Smooth muscle cell (in vitro differentiated cells): Measurements from ENCODE around the gene SCN1B. TPM values are rescaled to one million over a fixed set of nuclear protein-coding genes. Genes with fewer than 3 reads are reported as not detected.
A peak's percentile ranks its signal among the peaks of the same experiment; 100 is the strongest.

Experiments used
- DNase-seq: peaks from one replicate; lab custom pipeline; 2025; ENCODE audit not compliant: unreplicated experiment; lab: John Stamatoyannopoulos, UW
- H2AFZ ChIP-seq: fragments of 200-600 bp; sonication (generic); 2 replicates; pipeline ENCODE4 v1.6.0; 2016; ENCODE audit warnings: antibody characterized with exemption, low read depth, mild to moderate bottlenecking
- H3F3A ChIP-seq: fragments of 200-600 bp; sonication (generic); 2 replicates; pipeline ENCODE4 v1.6.0; 2017; ENCODE audit warnings: antibody characterized with exemption, low read depth
- H3K27ac ChIP-seq: fragments of 200-600 bp; sonication (generic); 2 replicates; pipeline ENCODE4 v1.5.1; 2016; ENCODE audit warnings: low read depth, mild to moderate bottlenecking
- H3K27me3 ChIP-seq: fragments of 200-600 bp; sonication (generic); 2 replicates; pipeline ENCODE4 v1.6.1; 2016; ENCODE audit warnings: low read depth, mild to moderate bottlenecking
- H3K36me3 ChIP-seq: fragments of 200-600 bp; sonication (generic); 2 replicates; pipeline ENCODE4 v1.5.1; 2016; ENCODE audit warnings: low read depth
- H3K4me1 ChIP-seq: fragments of 200-600 bp; sonication (generic); 2 replicates; pipeline ENCODE4 v1.5.1; 2016; ENCODE audit warnings: low read depth
- H3K4me2 ChIP-seq: fragments of 200-600 bp; sonication (generic); 2 replicates; pipeline ENCODE4 v1.6.0; 2016; ENCODE audit warnings: mild to moderate bottlenecking
- H3K4me3 ChIP-seq: fragments of 200-600 bp; sonication (generic); 2 replicates; pipeline ENCODE4 v1.5.1; 2016; ENCODE audit warnings: mild to moderate bottlenecking
- H3K79me2 ChIP-seq: fragments of 200-600 bp; sonication (generic); 2 replicates; pipeline ENCODE4 v1.6.0; 2016; ENCODE audit warnings: low read depth, mild to moderate bottlenecking
- H3K9ac ChIP-seq: fragments of 200-600 bp; sonication (generic); 2 replicates; pipeline ENCODE4 v1.6.0; 2016; ENCODE audit warnings: low read depth
- H3K9me3 ChIP-seq: fragments of 200-600 bp; sonication (generic); replicated peaks from 2 replicates; pipeline ENCODE4 v1.5.1; 2016; ENCODE audit warnings: low read depth
- H4K20me1 ChIP-seq: fragments of 200-600 bp; sonication (generic); 2 replicates; pipeline ENCODE4 v1.6.0; 2016; ENCODE audit warnings: low read depth
- CTCF ChIP-seq: fragments of 200-600 bp; sonication (generic); IDR thresholded peaks from 2 replicates; pipeline ENCODE4 v1.5.1; 2017; ENCODE audit warnings: borderline replicate concordance, mild to moderate bottlenecking, antibody characterized with exemption; ENCODE audit not compliant: insufficient read depth, poor library complexity, severe bottlenecking
- WGBS: methylation state at CpG from one replicate; pipeline ENCODE4 v1.1.7; 2016; ENCODE audit warnings: low lambda C conversion rate; 5-methylcytosine and 5-hydroxymethylcytosine counted together
- polyA plus RNA-seq: library from polyadenylated mRNA; unstranded; fragments of >200 nt; fragmentation: Nextera tagmentation; extraction: Ambion mirVana; gene quantifications from 2 replicates; pipeline ENCODE4 v1.2.1, GENCODE V29; 2016
- total RNA-seq: library from RNA; depleted of rRNA; stranded (reverse); fragments of >200 nt; gene quantifications from 2 replicates; pipeline ENCODE4 v1.2.3, GENCODE V29; 2014

The SCN1B gene
- total and polyA plus RNA-seq, 2 experiments from 2014 or later, result 0.99 to 2.2 TPM

GRCh38 chr19:35029737-35030256 lies 473 bp upstream of the SCN1B start:
- TF ChIP-seq CTCF, result no peak
- H3K9ac ChIP-seq, result no peak overlapping the region
- no peak for DNase-seq
- H3F3A ChIP-seq, result no peaks in the 10 kb centered on the region
- peaks cover 7% of the 10 kb centered on the region for H4K20me1 ChIP-seq
- H3K36me3 ChIP-seq, result no peaks in the 10 kb centered on the region
- peaks cover 16% of the 10 kb centered on the region for H3K27me3 ChIP-seq
- no peak overlapping the region for H3K27ac ChIP-seq
- H2AFZ ChIP-seq, result no peak overlapping the region
- WGBS, result 20% methylated on average over 10 of the region's 11 CpGs
- H3K4me3 ChIP-seq, result peak overlapping the region; percentile 40
- peak overlapping the region; percentile 96 for H3K4me2 ChIP-seq
- H3K4me1 ChIP-seq, result no peaks in the 10 kb centered on the region
- H3K9me3 ChIP-seq, result no peaks in the 10 kb centered on the region
- no peaks in the 10 kb centered on the region for H3K79me2 ChIP-seq

- WGBS, result 5% methylated on average over 18 of the region's 31 CpGs
- Histone ChIP-seq H2AFZ (no peak overlapping the region), H3K4me2 (peak overlapping the region; percentile 96), H3K27me3 (peaks cover 16% of the 10 kb centered on the region), H3K4me3 (peak overlapping the region; percentile 48), H3K4me1 (no peaks in the 10 kb centered on the region), H3K9ac (no peak overlapping the region), H3K36me3 (no peaks in the 10 kb centered on the region), H3K27ac (no peak overlapping the region), H4K20me1 (peaks cover 7% of the 10 kb centered on the region), H3K79me2 (no peaks in the 10 kb centered on the region), H3K9me3 (no peaks in the 10 kb centered on the region), H3F3A (no peaks in the 10 kb centered on the region)
- TF ChIP-seq CTCF, result no peak
- peak; percentile 10 for DNase-seq
Observed at GRCh38 chr19:35031072-35031881, 1.0 kb downstream of the SCN1B start.

GRCh38 chr19:35032356-35032865 lies 2.1 kb downstream of the SCN1B start:
- no peak for TF ChIP-seq CTCF
- no peaks in the 10 kb centered on the region for H3F3A ChIP-seq
- H3K27ac ChIP-seq, result no peak overlapping the region
- H2AFZ ChIP-seq, result no peak overlapping the region
- peaks cover 16% of the 10 kb centered on the region for H3K27me3 ChIP-seq
- no peaks in the 10 kb centered on the region for H3K9me3 ChIP-seq
- H3K36me3 ChIP-seq, result no peaks in the 10 kb centered on the region
- no peak for DNase-seq
- 97% methylated on average over 15 of the region's 17 CpGs for WGBS
- H3K79me2 ChIP-seq, result no peaks in the 10 kb centered on the region
- H3K9ac ChIP-seq, result no peak overlapping the region
- H3K4me1 ChIP-seq, result no peaks in the 10 kb centered on the region
- peaks cover 7% of the 10 kb centered on the region for H4K20me1 ChIP-seq
- no peak overlapping the region for H3K4me3 ChIP-seq
- H3K4me2 ChIP-seq, result no peak overlapping the region
